ENCODE results near the gene IL22RA1. TPM values are rescaled to one million over a fixed set of nuclear protein-coding genes. Genes with fewer than 3 reads are reported as not detected.

IL22RA1 gene
- total and polyA plus RNA-seq, 2 of the 8 experiments (the other 6 are each of a cell fraction or from before 2014, with no cell fraction given): 0.17 to 0.32 TPM

DNA sequence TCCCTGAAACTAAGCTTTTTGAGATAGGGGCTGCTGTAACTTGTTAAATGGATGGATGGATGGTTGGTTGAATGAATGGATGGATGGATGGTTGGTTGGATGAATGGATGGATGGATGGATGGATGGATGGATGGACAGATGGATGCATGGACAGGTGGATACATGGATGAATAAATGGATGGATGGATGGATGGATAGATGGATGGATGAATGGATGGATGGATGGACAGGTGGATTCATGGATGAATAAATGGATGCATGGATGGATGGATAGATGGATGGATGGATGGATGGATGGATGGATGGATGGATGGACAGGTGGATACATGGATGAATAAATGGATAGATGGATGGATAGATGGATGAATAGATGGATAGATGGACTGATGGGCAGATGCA, 57.9 kb downstream of the IL22RA1 start:
- Histone ChIP-seq H4K91ac (replicated peaks; ENCODE audit: insufficient read length, low read length) (no peak overlapping the region), H3K36me3 (ENCODE audit: control insufficient read depth in 2 of 4, insufficient read depth in 4 of 4, low read length in 3 of 4) (no peaks in the 10 kb centered on the region), H3K79me2 (ENCODE audit: control insufficient read depth in 1 of 2, insufficient read depth in 2 of 2, low read length in 2 of 2) (no peaks in the 10 kb centered on the region), H3K4me2 (ENCODE audit: insufficient read depth in 1 of 2, low read depth in 2 of 2, low read length in 2 of 2) (no peak overlapping the region), H4K20me1 (replicated peaks in 1 of 2; ENCODE audit: control insufficient read depth in 1 of 2, insufficient read depth in 2 of 2, low read length in 2 of 2) (no peaks in the 10 kb centered on the region), H4K5ac (ENCODE audit: insufficient read length, low read depth, low read length) (no peak overlapping the region), H3K14ac (ENCODE audit: insufficient read length) (no peak overlapping the region), H3K9me3 (ENCODE audit: insufficient read depth in 2 of 2, low read depth in 1 of 2, low read length in 1 of 2) (no peaks in the 10 kb centered on the region), H2BK5ac (ENCODE audit: low read depth, low read length) (no peak overlapping the region), H2BK15ac (ENCODE audit: low read length) (no peak overlapping the region), H3K4me3 (ENCODE audit: extremely low read depth in 1 of 4, insufficient read depth in 2 of 4, low read depth in 3 of 4, low read length in 4 of 4) (no peak overlapping the region), H2AK5ac (ENCODE audit: low read depth, low read length) (no peak overlapping the region), H3K9ac (replicated peaks in 1 of 4; ENCODE audit: extremely low read depth in 1 of 4, low read depth in 3 of 4, low read length in 3 of 4) (no peak overlapping the region), H3K18ac (ENCODE audit: extremely low read depth, low read length) (no peak overlapping the region), H2AFZ (ENCODE audit: low read length) (no peak overlapping the region), H3K23me2 (ENCODE audit: low read depth, low read length) (peaks cover 5% of the 10 kb centered on the region; the same call in 1 of the 2 replicates), H2BK20ac (ENCODE audit: low read length) (no peak overlapping the region), H3K23ac (ENCODE audit: insufficient read length) (no peak overlapping the region), H2BK12ac (ENCODE audit: low read depth, low read length) (no peak overlapping the region), H3K27ac (ENCODE audit: low read depth, low read length) (no peak overlapping the region), H4K8ac (ENCODE audit: extremely low read depth, insufficient read depth, low read length) (no peak overlapping the region), H3K4me1 (replicated peaks in 1 of 4; ENCODE audit: control insufficient read depth in 3 of 4, insufficient read depth in 4 of 4, low read length in 3 of 4) (no peaks in the 10 kb centered on the region), H3K4ac (replicated peaks; ENCODE audit: insufficient read length, low read depth, low read length) (no peak overlapping the region), H3K79me1 (ENCODE audit: low read depth, low read length) (no peaks in the 10 kb centered on the region), H2BK120ac (replicated peaks; ENCODE audit: low read depth, low read length) (no peak overlapping the region), H3K27me3 (replicated peaks in 1 of 4; ENCODE audit: control insufficient read depth in 3 of 4, extremely low read depth in 1 of 4, insufficient read depth in 3 of 4, low read length in 3 of 4) (no peaks in the 10 kb centered on the region), H3K56ac (replicated peaks; ENCODE audit: insufficient read length, low read depth, low read length) (peak overlapping the region; percentile 63)
- ChIA-PET CTCF (ENCODE audit: partially characterized antibody) (interaction anchor here (0.9 to 3.9 kb wide), 4 partner anchors 10 to 307 kb away, joined by 3 to 32 read pairs (median 4); no protein-coding TSS in a partner anchor), POLR2A (ENCODE audit: partially characterized antibody) (interaction anchor here (0.7 kb wide), 1 partner anchor 11 kb away, joined by 5 read pairs; no protein-coding TSS in a partner anchor)
- no peak for FAIRE-seq
- DNase-seq (ENCODE audit: low read depth in 1 of 2, low spot score in 2 of 2): no peak
- TF ChIP-seq CTBP2 (IDR thresholded peaks at IDR 0.05; ENCODE audit: borderline replicate concordance, insufficient read depth, insufficient read length, low read length) (no peak), GABPA (IDR thresholded peaks at IDR 0.05; ENCODE audit: borderline replicate concordance, insufficient read depth, low read length) (no peak), SP4 (IDR thresholded peaks at IDR 0.05; ENCODE audit: low read length) (no peak), ASH2L (IDR thresholded peaks at IDR 0.05; ENCODE audit: low read length) (no peak), PHF8 (conservative IDR thresholded peaks at IDR 0.05; ENCODE audit: low read depth, low read length) (no peak), RBBP5 (IDR thresholded peaks at IDR 0.05; ENCODE audit: borderline replicate concordance, low read depth, low read length) (no peak), SUZ12 (IDR thresholded peaks at IDR 0.05; ENCODE audit: low read length) (no peak), POLR2AphosphoS5 (IDR thresholded peaks at IDR 0.05; ENCODE audit: low read depth, low read length) (no peak), BACH1 (IDR thresholded peaks at IDR 0.05; ENCODE audit: low read length) (no peak), CEBPB (IDR thresholded peaks at IDR 0.05; ENCODE audit: low read depth, low read length) (no peak), FOSL1 (IDR thresholded peaks at IDR 0.05; ENCODE audit: insufficient read depth, low read depth, low read length) (no peak), SP2 (IDR thresholded peaks at IDR 0.05; ENCODE audit: low read length) (no peak), KDM4A (IDR thresholded peaks at IDR 0.05; ENCODE audit: low read depth, low read length, severe bottlenecking) (no peak), POLR2A (IDR thresholded peaks at IDR 0.05; ENCODE audit: control extremely low read depth in 1 of 2, low read depth in 2 of 2, low read length in 2 of 2) (no peak)
- TF ChIP-seq, protein P1, sequence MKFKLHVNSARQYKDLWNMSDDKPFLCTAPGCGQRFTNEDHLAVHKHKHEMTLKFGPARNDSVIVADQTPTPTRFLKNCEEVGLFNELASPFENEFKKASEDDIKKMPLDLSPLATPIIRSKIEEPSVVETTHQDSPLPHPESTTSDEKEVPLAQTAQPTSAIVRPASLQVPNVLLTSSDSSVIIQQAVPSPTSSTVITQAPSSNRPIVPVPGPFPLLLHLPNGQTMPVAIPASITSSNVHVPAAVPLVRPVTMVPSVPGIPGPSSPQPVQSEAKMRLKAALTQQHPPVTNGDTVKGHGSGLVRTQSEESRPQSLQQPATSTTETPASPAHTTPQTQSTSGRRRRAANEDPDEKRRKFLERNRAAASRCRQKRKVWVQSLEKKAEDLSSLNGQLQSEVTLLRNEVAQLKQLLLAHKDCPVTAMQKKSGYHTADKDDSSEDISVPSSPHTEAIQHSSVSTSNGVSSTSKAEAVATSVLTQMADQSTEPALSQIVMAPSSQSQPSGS (IDR thresholded peaks at IDR 0.05; ENCODE audit: low read length): no peak
